ENCODE data around the gene PRELID2.
A peak's percentile ranks its signal among the peaks of the same experiment; 100 is the strongest.
"Not testable (repeated sequence)": the region's sequence is repeated elsewhere in the genome, so short reads cannot be mapped to it uniquely, and the experiment has no call there.

PRELID2 gene

GRCh38 chr5:145867806-145868205 is 32.7 kb upstream of the PRELID2 start:
- H3K4me3 ChIP-seq (ENCODE audit: low read depth, low read length): no peak overlapping the region
- no peaks in the 10 kb centered on the region for H3K36me3 ChIP-seq (replicated peaks)
- H3K27ac ChIP-seq: no peak overlapping the region
- TF ChIP-seq CTCF (IDR thresholded peaks at IDR 0.05; ENCODE audit: low read depth, low read length, missing control alignments): no peak
- no peak for DNase-seq
- in situ Hi-C loops (cut with HindIII; ENCODE audit: low pct_ligation_motif_present, low sequenced_read_pairs): no loop called here
- H3K27me3 ChIP-seq (replicated peaks): no peaks in the 10 kb centered on the region

GRCh38 chr5:145864432-145864831 is 29.3 kb upstream of the PRELID2 start:
- H3K4me3 ChIP-seq (ENCODE audit: low read depth, low read length); H3K36me3 ChIP-seq (replicated peaks); H3K27me3 ChIP-seq (replicated peaks); DNase-seq; H3K27ac ChIP-seq; in situ Hi-C loops (cut with HindIII; ENCODE audit: low pct_ligation_motif_present, low sequenced_read_pairs): not testable (repeated sequence)

DNA sequence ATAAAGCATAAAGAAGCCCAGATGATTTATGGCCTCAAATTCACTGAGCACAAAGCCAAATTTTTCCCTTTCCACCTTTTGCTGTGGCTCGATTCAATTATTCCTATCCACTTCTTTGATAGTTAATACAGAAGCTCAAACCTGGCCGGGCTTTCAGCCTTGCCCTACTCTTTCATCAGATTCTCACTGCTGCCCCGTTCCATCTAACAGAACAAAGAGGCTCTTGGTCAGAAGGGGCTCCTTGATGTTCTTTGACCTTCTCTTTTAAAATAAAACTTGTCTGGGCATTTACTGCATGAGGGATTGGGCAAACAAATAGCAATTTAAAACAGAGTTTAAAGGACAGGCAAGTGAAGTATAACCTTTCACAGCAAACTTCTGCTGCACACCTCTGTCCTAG is 27.9 kb upstream of the PRELID2 start:
- TF ChIP-seq CTCF (IDR thresholded peaks at IDR 0.05; ENCODE audit: low read depth, low read length, missing control alignments): no peak
- no peak overlapping the region for H3K27ac ChIP-seq
- in situ Hi-C loops (cut with HindIII; ENCODE audit: low pct_ligation_motif_present, low sequenced_read_pairs): no loop called here
- H3K27me3 ChIP-seq (replicated peaks): no peaks in the 10 kb centered on the region
- no peaks in the 10 kb centered on the region for H3K36me3 ChIP-seq (replicated peaks)
- DNase-seq: no peak
- H3K4me3 ChIP-seq (ENCODE audit: low read depth, low read length): no peak overlapping the region

- Histone ChIP-seq H3K36me3 (replicated peaks) (no peaks in the 10 kb centered on the region), H3K27ac (no peak overlapping the region), H3K4me3 (ENCODE audit: low read depth, low read length) (no peak overlapping the region), H3K27me3 (replicated peaks) (no peaks in the 10 kb centered on the region)
- peak; percentile 45 for TF ChIP-seq CTCF (IDR thresholded peaks at IDR 0.05; ENCODE audit: low read depth, low read length, missing control alignments)
- in situ Hi-C loops (cut with HindIII; ENCODE audit: low pct_ligation_motif_present, low sequenced_read_pairs): no loop called here
- DNase-seq: no peak
Observed at GRCh38 chr5:145859897-145860296, 24.8 kb upstream of the PRELID2 start.

- no peaks in the 10 kb centered on the region for H3K27me3 ChIP-seq (replicated peaks)
- no peak overlapping the region for H3K4me3 ChIP-seq (ENCODE audit: low read depth, low read length)
- in situ Hi-C loops (cut with HindIII; ENCODE audit: low pct_ligation_motif_present, low sequenced_read_pairs): no loop called here
- H3K27ac ChIP-seq: no peak overlapping the region
- DNase-seq: no peak
- no peaks in the 10 kb centered on the region for H3K36me3 ChIP-seq (replicated peaks)
- TF ChIP-seq CTCF (IDR thresholded peaks at IDR 0.05; ENCODE audit: low read depth, low read length, missing control alignments): no peak
Observed at GRCh38 chr5:145859453-145859852, 24.3 kb upstream of the PRELID2 start.

DNA sequence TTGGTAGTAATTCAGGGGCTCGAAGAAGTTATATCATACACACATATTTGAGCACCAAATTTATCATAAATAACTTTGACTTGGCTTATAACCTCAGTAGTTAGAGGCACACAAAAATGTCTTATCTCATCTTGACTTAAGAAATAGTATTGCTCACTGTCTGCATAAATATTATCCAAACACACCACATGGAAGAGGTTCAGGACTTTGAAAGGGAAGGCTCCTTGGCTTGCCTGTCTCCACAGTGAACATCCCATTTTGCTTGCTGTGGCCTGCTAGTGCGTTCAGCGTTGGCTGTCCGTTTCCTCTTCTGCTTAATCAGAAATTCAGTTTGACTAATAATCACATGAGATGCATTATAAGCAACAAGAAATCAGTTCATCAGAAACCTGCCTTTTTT is 23.8 kb upstream of the PRELID2 start:
- TF ChIP-seq CTCF (IDR thresholded peaks at IDR 0.05; ENCODE audit: low read depth, low read length, missing control alignments): no peak
- peak; percentile 54 for DNase-seq
- Histone ChIP-seq H3K27ac (no peak overlapping the region), H3K4me3 (ENCODE audit: low read depth, low read length) (no peak overlapping the region), H3K27me3 (replicated peaks) (no peaks in the 10 kb centered on the region), H3K36me3 (replicated peaks) (no peaks in the 10 kb centered on the region)
- in situ Hi-C loops (cut with HindIII; ENCODE audit: low pct_ligation_motif_present, low sequenced_read_pairs): no loop called here
